NCI-H2171 treated with DMSO at 0.1 percent for 48 hours (cell line): ENCODE results near the gene SEPHS1.

ENCODE experiments used
- DNase-seq: peaks from one replicate; lab custom pipeline; 2025; lab: John Stamatoyannopoulos, UW

Gene SEPHS1

DNA sequence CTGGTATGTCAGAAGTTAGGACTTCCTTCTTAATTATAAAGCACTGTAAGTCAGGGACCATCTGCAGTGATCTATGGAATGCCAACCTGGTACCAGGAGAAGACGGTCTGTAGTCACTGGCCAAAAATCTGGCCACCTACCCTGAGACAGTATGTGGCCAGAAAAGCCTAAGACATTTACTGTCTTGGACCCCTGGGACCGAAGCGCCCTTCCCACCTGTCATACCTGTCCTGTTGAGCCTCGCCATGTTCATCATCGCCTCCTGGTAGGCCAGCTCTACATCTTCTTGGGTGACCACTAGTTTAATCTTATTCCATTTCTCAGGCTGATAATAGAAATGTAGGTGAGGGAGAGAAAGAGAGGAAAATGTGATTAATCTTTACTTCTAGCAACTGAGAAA, 20.0 kb downstream of the SEPHS1 start:
- DNase-seq, result no peak

DNA sequence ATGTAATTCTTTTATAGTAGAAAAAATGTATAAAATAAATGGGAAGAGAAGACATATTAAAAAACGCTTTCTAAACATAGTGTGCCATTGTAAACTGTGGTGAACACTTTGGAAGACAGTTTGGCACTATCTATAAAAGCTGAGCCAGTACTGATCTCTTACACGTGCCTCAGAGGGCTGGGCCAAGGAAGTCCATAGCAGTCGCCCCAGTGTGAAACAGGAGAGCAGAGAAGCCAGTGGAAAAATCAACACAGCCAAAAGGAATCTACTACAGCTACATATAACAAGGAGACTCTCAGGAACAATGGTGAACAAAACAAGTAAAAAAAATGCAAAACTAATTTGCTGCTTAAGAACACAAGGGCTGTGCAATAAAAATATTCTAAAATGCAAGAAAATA, 20.6 kb downstream of the SEPHS1 start:
- no peak for DNase-seq

DNA sequence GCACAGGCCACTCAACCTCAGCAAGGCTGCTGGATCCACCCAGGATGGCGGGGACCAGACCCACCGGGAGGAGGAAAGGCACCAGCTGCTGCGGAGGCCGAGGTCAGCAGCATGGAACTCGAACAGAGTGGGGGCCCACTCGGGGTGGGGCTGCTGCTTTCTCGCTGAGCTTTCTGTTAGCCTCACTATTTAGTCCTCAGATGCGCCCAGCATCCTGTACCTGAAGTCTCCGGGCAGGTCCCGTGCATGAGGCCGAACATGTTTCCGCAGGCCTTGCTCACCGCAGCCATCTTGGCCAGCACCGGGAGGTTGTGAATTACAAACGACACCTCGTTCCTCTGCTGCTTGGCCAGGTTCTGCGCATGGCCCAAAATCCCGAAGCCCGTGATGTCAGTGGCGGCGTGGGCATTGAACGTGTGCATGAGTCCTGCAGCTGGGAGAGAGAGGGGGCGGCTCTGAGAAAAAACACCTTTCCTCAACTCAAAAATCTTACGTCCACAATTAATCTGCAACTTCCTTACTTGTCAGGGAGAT, 25.4 kb downstream of the SEPHS1 start:
- no peak for DNase-seq

DNA sequence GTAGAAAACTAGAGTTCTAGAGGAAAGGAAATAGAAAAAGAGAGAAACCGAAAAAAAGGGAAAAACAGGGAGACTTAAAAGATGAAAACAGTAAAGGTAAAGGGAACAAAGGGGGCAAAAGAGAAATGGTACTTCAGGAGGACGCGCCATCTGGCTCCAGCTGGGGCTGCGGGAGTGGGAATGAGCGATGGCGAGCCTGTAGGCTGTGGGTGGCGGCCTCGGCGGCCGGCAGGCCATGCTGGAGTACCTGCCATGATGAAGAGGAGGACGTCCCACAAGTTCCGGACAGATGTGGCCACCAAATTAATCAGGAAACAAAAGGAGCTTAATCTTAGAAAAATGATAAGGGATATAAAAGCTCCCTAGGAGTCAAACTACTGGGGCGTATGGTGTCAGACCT, 26.5 kb downstream of the SEPHS1 start:
- no peak for DNase-seq

DNA sequence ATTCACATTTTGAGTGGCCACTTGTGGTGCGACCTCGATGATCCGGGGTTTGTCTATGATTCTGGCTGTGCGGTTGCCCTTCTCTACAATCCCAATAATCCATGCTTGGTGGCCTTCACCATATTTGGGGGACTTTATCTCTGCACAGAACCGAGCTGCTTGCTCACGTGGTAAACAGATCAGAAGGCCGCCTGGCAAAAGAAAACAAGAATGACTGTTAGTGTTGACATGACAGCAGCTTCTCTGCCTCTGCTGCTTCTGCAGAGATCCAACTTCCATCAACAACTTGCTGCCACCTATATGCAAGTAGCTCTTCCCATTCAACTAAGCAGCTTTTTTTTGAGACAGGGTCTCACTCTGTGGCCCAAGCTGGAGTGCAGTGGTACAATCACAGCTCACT, 28.9 kb downstream of the SEPHS1 start:
- DNase-seq, result no peak

DNA sequence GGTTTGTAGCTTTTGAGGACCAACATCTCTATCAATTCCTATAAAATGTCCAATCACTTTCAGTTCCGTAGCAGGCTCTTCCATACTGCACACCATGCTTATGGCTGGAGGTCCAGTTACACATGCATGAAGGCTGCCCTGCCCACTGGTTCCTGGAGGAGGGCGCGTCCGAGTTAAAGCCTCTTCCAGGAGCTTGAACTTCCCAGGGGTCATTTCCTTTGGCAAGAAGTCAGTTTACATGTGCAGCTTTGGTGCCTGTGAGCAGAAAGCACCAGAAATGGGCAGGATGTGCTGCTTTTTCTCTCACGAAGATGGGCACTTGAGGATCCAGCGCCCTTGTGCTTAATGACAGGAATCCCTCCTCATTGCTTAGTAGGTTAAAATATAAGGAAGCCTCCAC, 30.6 kb downstream of the SEPHS1 start:
- no peak for DNase-seq

DNA sequence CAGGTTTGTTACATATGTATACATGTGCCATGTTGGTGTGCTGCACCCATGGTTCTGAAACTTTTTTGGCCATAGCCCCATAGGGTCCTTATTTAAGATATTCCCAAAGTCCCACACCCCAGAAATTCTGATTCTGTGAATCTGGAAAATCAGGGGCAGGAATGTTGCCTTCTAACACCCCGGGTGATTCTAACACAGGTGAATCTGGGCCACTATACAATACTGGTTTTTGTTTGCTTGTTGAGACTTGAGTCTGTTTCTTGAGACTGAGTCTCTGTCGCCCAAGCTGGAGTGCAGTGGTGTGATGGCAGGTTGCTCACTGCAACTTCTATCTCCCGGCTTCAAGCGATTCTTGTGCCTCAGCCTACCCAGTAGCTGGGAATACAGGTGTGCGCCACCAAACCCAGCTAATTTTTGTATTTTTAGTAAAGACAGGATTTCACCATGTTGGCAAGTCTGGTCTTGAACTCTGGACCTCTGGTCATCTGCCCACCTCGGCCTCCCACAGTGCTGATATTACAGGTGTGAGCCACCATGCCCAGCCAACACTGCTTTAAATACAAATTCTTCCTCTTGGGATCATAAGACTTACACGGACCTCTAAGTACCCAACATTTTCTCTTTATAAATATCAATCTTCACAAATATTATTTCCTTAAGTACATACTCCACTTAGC, 31.3 kb downstream of the SEPHS1 start:
- DNase-seq, result no peak

DNA sequence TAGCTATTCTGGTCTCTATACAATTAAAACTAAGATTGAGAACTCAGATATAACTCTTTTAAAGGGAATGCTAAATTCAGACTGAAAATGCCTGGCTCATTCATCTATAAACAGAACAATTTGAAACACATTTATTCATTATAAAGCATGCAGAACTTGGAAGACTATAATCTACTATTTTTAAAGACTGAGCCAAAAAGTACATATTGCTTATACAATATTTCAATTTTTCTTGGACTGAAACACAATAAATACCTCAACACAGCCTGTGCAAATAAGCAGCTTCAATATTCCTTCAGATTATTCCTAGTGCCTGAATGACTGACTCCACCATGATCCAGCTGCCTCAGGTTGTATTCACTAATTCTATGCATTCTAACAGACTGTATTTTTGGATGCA, 32.7 kb downstream of the SEPHS1 start:
- DNase-seq, result no peak

DNA sequence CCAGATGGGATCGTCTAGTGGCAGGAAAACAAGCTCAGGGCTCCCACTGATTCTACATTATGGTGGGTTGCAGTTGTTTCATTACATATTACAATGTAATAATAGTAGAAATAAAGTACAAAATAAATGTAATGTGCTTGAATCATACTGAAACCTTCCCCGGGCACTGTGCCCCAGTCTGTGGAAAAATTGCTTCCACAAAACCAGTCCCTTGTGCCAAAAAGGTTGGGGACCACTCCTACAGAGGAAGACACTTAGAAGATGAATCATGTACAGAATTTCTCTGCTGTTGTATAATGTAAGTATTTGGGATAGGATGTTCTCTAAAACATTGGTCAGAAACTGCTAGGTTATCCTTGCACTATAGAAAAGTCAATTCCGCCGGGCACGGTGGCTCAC, 36.9 kb downstream of the SEPHS1 start:
- no peak for DNase-seq

DNA sequence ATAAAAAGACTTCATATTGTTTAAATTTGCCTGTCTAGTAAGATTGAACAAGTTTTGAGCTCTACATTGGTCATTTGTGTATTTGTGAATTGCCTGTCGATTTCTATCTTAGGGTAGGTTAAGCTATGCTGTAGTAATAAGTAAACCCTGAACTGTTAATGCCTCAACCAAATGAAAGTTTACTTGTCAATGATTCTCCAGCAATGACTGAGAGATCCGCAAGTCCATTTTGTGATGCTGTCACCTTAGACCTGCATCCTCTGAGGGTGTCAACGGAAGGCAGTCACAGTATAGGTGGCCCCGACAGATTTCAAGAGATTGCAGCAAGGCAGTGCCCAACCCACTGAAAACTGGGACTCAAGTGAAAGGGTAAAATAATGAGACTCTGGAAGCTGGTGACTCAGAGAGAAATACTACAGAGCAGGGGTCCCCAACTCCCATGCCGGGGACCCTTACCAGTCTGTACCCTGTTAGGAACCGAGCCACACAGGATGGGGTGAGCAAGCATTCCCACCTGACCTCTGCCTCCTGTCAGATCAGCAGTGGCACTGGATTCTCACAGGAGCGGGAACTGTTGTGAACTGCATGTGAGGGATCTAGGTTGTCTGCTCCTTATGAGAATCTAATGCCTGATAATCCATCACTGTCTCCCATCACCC, 37.4 kb downstream of the SEPHS1 start:
- DNase-seq, result no peak

DNA sequence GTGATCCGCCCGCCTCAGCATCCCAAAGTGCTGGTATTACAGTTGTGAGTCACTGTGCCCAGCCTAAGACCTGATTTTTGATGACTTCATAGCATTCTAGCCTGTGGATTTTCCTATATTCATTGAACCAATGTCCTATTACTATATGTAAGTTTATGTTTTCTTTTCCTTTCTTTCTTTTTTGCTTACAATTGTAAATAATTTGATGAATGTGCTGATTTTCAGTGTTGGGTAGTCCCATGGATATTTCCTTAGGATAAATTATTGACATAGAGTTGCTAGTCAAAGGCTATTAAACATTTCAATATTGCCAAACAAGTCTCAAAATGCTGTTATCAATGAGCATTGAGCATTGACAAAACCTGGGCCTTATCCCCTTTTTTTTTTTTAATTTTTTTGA, 38.3 kb downstream of the SEPHS1 start:
- no peak for DNase-seq

DNA sequence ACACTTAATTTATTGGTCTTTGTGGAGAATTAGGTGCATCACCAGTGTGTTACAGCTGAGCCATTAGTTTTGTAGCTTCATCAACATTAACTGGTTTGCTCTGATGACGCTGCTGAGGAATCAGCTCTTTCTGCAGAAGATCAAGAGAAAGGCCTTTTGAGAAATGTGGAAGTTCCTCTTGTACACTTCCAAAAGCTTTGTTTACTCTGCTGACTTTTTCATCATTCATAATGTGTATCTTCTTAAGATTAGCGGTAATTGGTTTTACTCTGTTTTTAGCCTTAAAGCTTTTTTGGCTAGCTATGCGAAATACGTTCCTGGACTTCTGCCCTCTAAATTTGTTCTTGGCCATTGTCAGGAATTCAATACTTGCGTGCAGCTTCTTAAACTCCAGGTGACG, 40.0 kb downstream of the SEPHS1 start:
- no peak for DNase-seq

DNA sequence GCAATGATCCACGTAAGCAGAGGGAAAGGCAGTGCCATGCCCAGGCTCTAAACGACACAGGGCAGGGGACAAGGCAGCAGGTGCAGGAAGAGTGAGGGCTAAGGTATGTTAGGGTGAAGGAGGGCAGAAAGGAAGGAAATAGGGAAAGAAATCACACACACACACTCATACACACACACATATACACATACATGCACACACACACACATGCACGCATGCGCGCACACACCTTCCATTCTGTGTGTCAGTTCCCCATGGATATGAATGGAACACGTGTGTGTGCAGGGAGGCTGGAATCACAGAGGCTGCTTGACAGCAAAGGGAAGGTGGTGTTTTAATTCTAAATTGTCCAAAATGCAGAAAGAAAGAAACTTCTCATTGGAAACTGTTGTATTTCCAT, 42.0 kb downstream of the SEPHS1 start:
- DNase-seq, result no peak

DNA sequence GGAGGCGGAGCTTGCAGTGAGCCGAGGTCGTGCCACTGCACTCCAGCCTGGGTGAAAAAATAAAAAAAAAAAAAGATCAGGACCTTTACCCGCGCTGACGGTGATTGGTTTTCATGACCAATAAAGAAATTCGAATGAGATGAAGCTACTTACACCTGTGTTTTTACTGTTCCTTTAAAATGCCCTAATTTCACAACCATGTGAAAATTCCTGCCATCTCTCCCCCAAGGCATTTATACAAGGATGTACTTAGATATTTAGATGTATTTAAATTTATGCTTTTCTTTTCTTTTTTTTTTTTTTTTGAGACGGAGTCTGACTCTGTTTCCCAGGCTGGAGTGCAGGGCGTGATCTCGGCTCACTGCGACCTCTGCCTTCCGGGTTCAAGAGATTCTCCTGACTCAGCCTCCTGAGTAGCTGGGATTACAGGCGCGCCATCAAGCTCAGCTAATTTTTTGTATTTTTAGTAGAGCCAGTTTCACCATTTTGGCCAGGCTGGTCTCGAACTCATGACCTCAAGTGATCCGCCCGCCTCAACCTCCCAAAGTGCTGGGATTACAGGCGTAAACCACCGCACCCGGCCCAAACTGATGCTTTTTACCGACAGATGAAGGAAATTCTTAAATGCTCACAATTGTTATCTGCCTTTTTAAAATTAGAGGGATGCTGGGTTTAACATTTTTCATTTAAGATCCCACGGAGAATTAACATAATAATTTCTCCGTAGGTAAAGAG, 45.1 kb downstream of the SEPHS1 start:
- no peak for DNase-seq

DNA sequence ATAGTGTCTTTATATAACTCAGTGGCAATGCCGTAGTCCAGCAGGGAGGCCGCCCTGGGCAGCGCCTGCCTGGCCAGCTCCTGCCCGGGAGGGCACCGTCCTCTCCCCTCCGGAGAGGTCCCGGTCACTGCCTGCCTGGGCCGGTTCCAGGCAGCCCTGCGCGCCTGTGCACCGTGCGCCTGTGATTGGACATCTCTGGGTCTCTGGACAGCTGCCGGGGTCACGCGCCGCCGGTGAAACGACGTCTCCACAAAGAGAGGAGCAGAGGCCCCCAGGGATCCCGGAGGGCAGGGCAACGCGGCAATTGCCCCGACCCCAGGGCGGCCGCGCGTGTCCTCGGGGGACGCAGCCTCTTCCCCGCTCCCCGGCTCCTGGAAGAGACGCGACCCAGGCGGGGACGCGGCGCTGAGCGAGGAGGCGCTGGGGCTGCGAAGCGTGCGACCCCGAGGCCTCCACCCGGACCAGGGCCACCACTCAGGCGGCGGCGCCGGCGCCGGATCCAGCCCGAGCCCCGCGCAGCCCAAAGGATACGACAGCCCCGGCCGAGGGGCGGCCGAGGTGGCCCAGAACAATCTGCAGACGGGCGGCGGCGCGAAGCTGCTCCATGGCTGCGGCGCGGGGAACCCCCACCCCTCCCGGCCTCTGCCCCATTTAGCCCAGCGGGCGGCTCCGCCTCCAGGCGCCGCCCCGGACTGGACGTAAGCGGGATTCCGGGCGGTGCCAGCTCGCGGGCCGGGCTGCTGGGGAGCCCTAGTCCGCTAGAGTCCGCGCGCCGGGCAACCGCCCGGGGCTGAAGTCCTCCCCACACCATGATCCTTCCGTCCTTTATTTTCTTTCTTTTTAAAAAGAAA, 48.4 kb downstream of the SEPHS1 start, which contains the start of gene PHYH:
Gene PHYH (minus strand): TSS at position 628 of the 851 bp plus-strand sequence. CDS start 22 bp downstream, at position 606.
- DNase-seq, result peak; percentile 47

DNA sequence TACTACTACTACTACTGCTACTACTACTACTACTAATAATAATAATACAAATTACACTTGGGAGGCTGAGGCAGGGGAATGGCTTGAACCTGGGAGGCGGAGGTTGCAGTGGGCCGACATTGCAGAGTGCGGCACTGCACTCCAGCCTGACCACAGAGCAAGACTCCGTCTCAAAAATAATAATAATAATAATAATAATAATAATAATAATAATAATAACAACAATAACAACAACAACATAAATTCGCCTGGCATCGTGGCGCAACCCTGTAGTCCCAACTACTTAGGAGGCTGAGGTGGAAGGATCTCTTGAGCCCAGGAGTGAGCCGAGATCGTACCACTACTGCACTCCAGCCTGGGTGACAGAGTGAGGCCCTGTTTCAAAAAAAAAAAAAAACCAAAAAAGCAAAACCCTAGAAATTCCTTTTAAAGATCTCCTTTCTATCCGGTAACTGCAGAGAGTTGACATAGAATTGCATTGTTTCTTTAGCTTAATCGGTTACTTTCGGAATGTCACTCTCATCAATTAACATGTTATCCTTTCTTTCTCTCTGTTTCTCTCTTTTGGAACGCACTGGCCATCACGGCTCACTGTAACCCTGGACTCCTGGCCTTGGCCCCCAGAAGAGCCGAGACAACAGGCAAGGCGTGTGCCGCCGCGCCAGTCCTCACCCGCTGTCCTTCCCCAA, 49.2 kb downstream of the SEPHS1 start:
- DNase-seq, result no peak

DNA sequence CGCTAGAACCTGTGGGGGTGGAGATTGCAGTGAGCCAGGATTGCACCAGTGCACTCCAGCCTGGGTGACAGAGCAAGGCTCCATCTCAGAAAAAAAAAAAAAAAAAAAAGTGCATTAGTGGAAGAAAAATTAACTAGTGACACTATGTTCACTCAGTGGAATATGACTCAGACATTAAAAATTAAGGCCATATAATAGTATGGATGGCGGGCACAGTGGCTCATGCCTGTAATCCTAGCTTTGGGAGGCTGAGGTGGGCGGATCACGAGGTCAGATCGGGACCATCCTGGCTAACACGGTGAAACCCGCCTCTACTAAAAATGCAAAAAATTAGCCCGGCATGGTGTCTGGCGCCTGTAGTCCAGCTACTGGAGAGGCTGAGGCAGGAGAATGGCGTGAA, 51.6 kb downstream of the SEPHS1 start:
- no peak for DNase-seq

DNA sequence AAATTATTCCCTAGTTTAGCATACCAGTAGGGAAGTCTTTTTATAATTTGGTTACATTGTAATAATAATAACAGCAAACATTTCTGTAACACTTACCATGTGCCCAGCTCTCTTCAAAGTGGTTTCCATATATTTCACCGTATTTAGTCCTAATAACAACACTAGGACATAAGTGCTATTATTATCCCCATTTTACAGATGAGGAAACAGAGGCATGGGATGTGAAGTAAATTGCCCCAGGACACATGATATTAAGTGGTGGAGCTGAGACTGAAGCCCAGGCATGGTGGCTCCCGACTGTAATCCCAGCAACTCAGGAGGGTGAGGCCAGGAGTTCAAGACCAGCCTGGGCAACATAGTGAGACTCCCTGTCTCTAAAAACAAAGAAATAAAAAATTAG, 53.3 kb downstream of the SEPHS1 start:
- DNase-seq, result no peak

DNA sequence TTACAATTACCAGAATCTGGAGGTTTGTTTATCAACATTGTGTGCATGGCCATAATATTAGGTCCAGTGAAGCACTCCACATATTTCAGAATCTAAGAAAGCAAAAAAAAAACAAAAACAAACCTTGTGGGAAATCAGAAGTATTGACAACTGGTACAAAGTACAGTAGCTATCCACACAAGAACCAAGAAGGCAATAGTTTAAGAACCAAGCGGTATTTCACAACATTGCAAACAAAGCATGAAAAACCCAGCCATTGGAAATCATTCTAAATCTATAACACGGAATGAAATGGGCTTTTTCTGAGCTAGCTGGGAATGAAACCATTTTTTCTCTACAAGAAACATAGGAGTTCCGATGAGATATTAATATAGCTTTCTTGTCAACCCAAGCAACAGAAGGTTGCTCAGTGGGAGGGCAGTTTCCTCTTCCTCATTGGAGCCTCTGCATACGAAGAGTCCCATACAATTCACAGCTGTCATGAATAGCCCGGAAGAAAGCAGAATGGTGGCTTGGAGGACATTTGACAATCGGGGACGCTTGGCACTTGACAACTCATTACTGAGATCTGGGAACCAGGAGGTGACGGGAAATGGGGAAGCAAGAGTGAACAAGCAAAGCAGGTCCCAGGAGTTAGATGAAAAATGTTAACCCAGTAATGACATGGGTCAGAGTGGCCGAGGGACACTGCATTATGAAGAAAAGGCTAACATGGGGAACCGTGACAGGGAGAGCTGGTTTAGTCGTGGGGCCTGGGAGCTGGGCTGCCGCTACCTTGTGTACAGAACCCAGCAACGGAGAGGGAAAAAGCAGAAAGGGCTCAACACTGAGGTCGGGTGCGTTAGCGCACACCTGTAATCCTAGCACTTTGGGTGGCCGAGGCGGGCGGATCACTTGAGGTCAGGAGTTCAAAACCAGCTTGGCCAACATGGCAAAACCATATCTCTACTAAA, 56.0 kb downstream of the SEPHS1 start:
- DNase-seq, result peak; percentile 20

DNA sequence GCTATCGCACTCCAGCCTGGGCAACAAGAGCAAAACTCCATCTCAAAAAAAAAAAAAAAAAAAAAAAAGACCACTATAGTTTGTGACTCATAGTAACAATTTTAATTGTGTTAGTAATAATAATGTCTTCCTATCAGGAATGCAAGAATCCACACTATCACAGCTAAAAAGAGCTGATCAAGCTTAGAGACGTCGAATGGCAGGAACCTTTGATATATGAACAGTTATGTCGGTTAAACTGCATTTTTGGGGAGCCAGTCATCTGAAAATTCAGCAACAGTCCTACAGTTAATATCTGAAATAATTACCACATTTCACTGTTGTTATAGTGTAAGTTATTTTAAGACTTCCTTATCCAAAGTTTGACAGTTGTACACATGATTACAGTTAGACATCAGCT, 57.0 kb downstream of the SEPHS1 start:
- no peak for DNase-seq
